Activated naive CD8-positive, alpha-beta T cell (primary cell): ENCODE results near the gene LCNL1.
A peak's percentile ranks its signal among the peaks of the same experiment; 100 is the strongest.

Experiments
- H3K27ac Mint-ChIP-seq: one replicate; pipeline ENCODE4 v1.8.0; 2021; ENCODE audit warnings: mixed read lengths
- H3K27me3 Mint-ChIP-seq: one replicate; pipeline ENCODE4 v1.8.0; 2021; ENCODE audit warnings: mixed read lengths
- H3K36me3 Mint-ChIP-seq: one replicate; pipeline ENCODE4 v1.8.0; 2021; ENCODE audit warnings: mixed read lengths
- H3K4me1 Mint-ChIP-seq: one replicate; pipeline ENCODE4 v1.8.0; 2021; ENCODE audit warnings: low read depth, mixed read lengths
- H3K4me3 Mint-ChIP-seq: one replicate; pipeline ENCODE4 v1.8.0; 2021; ENCODE audit warnings: mild to moderate bottlenecking, mixed read lengths
- H3K9me3 Mint-ChIP-seq: one replicate; pipeline ENCODE4 v1.8.0; 2021; ENCODE audit warnings: low read depth, mixed read lengths

The LCNL1 gene

GRCh38 chr9:136962163-136962562 is 20.6 kb upstream of the LCNL1 start:
- Mint-ChIP-seq H3K4me3 (no peak overlapping the region), H3K36me3 (no peaks in the 10 kb centered on the region), H3K27me3 (no peaks in the 10 kb centered on the region), H3K9me3 (no peaks in the 10 kb centered on the region), H3K4me1 (peaks cover 36% of the 10 kb centered on the region), H3K27ac (no peak overlapping the region)

GRCh38 chr9:136962701-136963248 is 20.0 kb upstream of the LCNL1 start:
- no peak overlapping the region for H3K4me3 Mint-ChIP-seq

GRCh38 chr9:136963341-136963740 is 19.5 kb upstream of the LCNL1 start:
- H3K27me3 Mint-ChIP-seq = no peaks in the 10 kb centered on the region
- no peak overlapping the region for H3K4me3 Mint-ChIP-seq
- no peaks in the 10 kb centered on the region for H3K36me3 Mint-ChIP-seq
- H3K9me3 Mint-ChIP-seq = no peaks in the 10 kb centered on the region
- H3K4me1 Mint-ChIP-seq = peaks cover 36% of the 10 kb centered on the region
- H3K27ac Mint-ChIP-seq = no peak overlapping the region

More at GRCh38 chr9:136962701-136963248, 20.0 kb upstream of the LCNL1 start:
- Mint-ChIP-seq H3K4me1 (peaks cover 36% of the 10 kb centered on the region), H3K27ac (no peak overlapping the region), H3K9me3 (no peaks in the 10 kb centered on the region), H3K27me3 (no peaks in the 10 kb centered on the region), H3K36me3 (no peaks in the 10 kb centered on the region)

- Mint-ChIP-seq H3K27ac (no peak overlapping the region), H3K4me3 (no peak overlapping the region), H3K4me1 (peaks cover 36% of the 10 kb centered on the region)
Measured at GRCh38 chr9:136963751-136964150, 19.0 kb upstream of the LCNL1 start.

GRCh38 chr9:136964171-136964689 is 18.6 kb upstream of the LCNL1 start:
- H3K4me3 Mint-ChIP-seq = no peak overlapping the region
- H3K27ac Mint-ChIP-seq = no peak overlapping the region
- H3K36me3 Mint-ChIP-seq = no peaks in the 10 kb centered on the region
- peaks cover 34% of the 10 kb centered on the region for H3K4me1 Mint-ChIP-seq
- H3K9me3 Mint-ChIP-seq = no peaks in the 10 kb centered on the region
- H3K27me3 Mint-ChIP-seq = no peaks in the 10 kb centered on the region

More at GRCh38 chr9:136963751-136964150, 19.0 kb upstream of the LCNL1 start:
- Mint-ChIP-seq H3K9me3 (no peaks in the 10 kb centered on the region), H3K27me3 (no peaks in the 10 kb centered on the region), H3K36me3 (no peaks in the 10 kb centered on the region)

GRCh38 chr9:136964833-136965422 is 17.9 kb upstream of the LCNL1 start:
- Mint-ChIP-seq H3K27ac (peak overlapping the region; percentile 28), H3K9me3 (no peaks in the 10 kb centered on the region), H3K4me3 (peak overlapping the region; percentile 53), H3K36me3 (no peaks in the 10 kb centered on the region), H3K4me1 (peaks cover 33% of the 10 kb centered on the region), H3K27me3 (no peaks in the 10 kb centered on the region)

- Mint-ChIP-seq H3K27ac (peak overlapping the region; percentile 48), H3K36me3 (no peaks in the 10 kb centered on the region), H3K4me3 (peak overlapping the region; percentile 83), H3K4me1 (peaks cover 24% of the 10 kb centered on the region), H3K9me3 (no peaks in the 10 kb centered on the region), H3K27me3 (no peaks in the 10 kb centered on the region)
Measured at GRCh38 chr9:136965771-136966484, 16.9 kb upstream of the LCNL1 start.

- no peaks in the 10 kb centered on the region for H3K27me3 Mint-ChIP-seq
Measured at GRCh38 chr9:136968333-136969127, 14.3 kb upstream of the LCNL1 start.

GRCh38 chr9:136969150-136969549 is 13.6 kb upstream of the LCNL1 start:
- no peaks in the 10 kb centered on the region for H3K9me3 Mint-ChIP-seq
- no peak overlapping the region for H3K4me3 Mint-ChIP-seq
- H3K27ac Mint-ChIP-seq = no peak overlapping the region

More at GRCh38 chr9:136968333-136969127, 14.3 kb upstream of the LCNL1 start:
- Mint-ChIP-seq H3K4me3 (no peak overlapping the region), H3K36me3 (no peaks in the 10 kb centered on the region), H3K27ac (no peak overlapping the region), H3K4me1 (peaks cover 17% of the 10 kb centered on the region), H3K9me3 (no peaks in the 10 kb centered on the region)

GRCh38 chr9:136969774-136970173 is 13.0 kb upstream of the LCNL1 start:
- no peaks in the 10 kb centered on the region for H3K36me3 Mint-ChIP-seq
- no peak overlapping the region for H3K4me3 Mint-ChIP-seq
- H3K27me3 Mint-ChIP-seq = no peaks in the 10 kb centered on the region
- no peaks in the 10 kb centered on the region for H3K9me3 Mint-ChIP-seq
- peaks cover 14% of the 10 kb centered on the region for H3K4me1 Mint-ChIP-seq
- no peak overlapping the region for H3K27ac Mint-ChIP-seq

More at GRCh38 chr9:136969150-136969549, 13.6 kb upstream of the LCNL1 start:
- Mint-ChIP-seq H3K27me3 (no peaks in the 10 kb centered on the region), H3K4me1 (peaks cover 17% of the 10 kb centered on the region), H3K36me3 (no peaks in the 10 kb centered on the region)

GRCh38 chr9:136970361-136970760 is 12.4 kb upstream of the LCNL1 start:
- no peaks in the 10 kb centered on the region for H3K36me3 Mint-ChIP-seq
- no peaks in the 10 kb centered on the region for H3K9me3 Mint-ChIP-seq
- no peaks in the 10 kb centered on the region for H3K27me3 Mint-ChIP-seq
- H3K4me3 Mint-ChIP-seq = no peak overlapping the region
- H3K4me1 Mint-ChIP-seq = peaks cover 18% of the 10 kb centered on the region
- H3K27ac Mint-ChIP-seq = no peak overlapping the region

GRCh38 chr9:136971746-136972145 is 11.0 kb upstream of the LCNL1 start:
- H3K36me3 Mint-ChIP-seq = no peaks in the 10 kb centered on the region
- no peak overlapping the region for H3K27ac Mint-ChIP-seq
- no peaks in the 10 kb centered on the region for H3K9me3 Mint-ChIP-seq
- peaks cover 13% of the 10 kb centered on the region for H3K4me1 Mint-ChIP-seq
- no peak overlapping the region for H3K4me3 Mint-ChIP-seq
- no peaks in the 10 kb centered on the region for H3K27me3 Mint-ChIP-seq

GRCh38 chr9:136972335-136972734 is 10.5 kb upstream of the LCNL1 start:
- Mint-ChIP-seq H3K27me3 (no peaks in the 10 kb centered on the region), H3K27ac (no peak overlapping the region), H3K9me3 (no peaks in the 10 kb centered on the region), H3K36me3 (no peaks in the 10 kb centered on the region), H3K4me3 (no peak overlapping the region), H3K4me1 (peaks cover 13% of the 10 kb centered on the region)

- Mint-ChIP-seq H3K36me3 (no peaks in the 10 kb centered on the region), H3K27me3 (no peaks in the 10 kb centered on the region), H3K4me1 (peaks cover 13% of the 10 kb centered on the region), H3K4me3 (no peak overlapping the region), H3K27ac (no peak overlapping the region), H3K9me3 (no peaks in the 10 kb centered on the region)
Measured at GRCh38 chr9:136972743-136973142, 10.1 kb upstream of the LCNL1 start.
